HG02759 (cell line): Measurements from ENCODE around the gene SOX30.

ENCODE experiments used
- ATAC-seq: cut with Tn5 transposase; IDR thresholded peaks from one replicate; pipeline ENCODE4 v1.9.1; 2021; ENCODE audit warnings: mild to moderate bottlenecking, moderate library complexity; ENCODE audit not compliant: unreplicated experiment

The SOX30 gene

DNA sequence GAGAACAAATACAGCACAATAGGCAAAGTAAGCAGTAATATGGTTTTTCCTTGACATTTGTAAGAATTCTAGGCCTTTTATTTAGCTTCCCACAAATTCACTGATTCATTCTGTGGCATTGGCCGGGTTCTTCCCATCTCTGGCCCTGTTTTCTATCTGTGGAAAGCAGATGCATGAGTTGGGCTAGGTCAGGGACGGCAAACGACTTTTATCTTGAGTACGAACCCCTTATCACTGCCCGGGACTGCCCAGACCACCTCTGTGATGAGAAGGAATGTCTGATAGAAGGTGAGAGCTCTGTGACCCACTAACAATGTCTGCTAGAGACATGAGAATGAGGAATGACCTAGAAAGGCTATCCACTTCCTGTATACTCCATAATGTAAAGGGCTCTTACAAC lies 41.2 kb downstream of the SOX30 start:
- ATAC-seq = peak; percentile 1

DNA sequence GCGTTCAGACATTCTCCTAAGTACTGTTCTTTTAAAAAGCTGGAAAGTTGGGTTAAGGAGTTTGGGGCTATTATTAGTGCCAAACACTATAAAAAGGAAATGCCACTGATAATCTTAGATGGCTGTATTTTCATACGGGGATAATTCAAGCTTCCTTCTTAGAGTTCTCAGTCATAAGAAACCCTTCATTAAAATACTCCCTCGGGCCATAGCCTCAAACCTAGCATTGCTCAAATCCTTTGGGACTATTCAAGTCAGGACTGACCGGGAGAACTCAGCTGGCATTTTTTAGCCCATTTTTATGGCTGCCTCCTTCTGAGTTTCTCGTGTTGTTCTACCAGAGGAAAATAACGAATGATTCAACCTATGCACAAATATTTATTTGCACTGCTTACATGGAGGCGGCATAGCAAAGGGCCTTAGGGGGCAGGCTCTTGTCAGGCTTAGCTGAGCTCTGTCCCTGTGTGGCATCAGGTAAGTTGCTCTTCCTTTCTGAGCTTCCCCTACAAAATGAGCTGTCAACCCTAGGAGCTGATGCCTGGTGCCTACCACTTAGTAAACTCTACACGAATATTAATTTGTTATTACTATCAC lies 43.2 kb downstream of the SOX30 start:
- no peak for ATAC-seq

DNA sequence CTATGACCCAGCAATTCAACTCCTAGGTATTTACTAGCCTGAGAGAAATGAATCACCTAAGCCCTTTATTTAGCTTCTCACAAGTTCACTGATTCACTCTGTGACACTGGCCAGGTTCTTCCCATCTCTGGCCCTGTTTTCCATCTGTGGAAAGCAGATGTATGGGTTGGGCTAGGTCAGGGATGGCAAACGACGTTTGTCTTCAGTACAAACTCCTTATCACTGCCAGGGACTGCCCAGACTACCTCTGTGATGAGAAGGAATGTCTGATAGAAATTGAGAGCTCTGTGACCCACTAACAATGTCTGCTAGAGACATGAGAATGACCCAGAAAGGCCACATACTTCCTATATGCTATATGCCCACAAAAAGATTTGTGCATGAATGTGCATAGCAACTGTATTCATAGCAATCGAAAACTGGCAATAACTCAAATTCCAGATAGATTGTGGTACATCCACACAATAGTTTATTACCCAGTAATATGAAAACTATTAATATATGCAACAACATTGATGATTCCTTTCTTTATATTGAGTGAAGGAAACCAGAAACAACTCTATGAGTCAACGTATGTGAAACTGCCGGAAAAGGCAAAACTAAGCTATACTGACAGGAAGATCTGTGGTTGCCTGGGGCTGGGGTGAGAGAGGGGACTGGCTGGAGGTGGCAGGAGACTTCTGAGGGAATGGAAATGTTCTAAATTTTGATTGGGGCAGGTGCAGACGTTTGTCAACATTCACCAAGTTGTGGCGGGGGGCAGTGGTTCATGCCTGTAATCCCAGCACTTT lies 44.7 kb downstream of the SOX30 start:
- no peak for ATAC-seq

DNA sequence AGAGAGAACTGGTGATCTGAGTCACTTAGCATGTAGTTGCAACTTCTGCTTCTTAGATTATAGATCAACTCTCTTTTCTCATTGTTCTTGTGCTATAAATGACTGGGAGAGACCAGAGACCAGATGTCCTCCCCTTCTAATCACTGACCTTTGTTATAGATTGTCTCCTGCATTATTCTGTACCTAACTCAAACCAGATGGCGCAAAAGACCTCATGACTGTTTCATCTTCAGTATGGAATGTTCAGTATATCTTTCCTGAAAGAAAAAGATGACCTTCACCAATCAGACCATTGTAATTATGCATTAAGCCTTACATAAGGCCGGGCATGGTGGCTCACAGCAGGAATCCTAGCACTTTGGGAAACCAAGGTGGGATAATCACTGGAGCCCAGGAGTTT lies 46.2 kb downstream of the SOX30 start:
- no peak for ATAC-seq

DNA sequence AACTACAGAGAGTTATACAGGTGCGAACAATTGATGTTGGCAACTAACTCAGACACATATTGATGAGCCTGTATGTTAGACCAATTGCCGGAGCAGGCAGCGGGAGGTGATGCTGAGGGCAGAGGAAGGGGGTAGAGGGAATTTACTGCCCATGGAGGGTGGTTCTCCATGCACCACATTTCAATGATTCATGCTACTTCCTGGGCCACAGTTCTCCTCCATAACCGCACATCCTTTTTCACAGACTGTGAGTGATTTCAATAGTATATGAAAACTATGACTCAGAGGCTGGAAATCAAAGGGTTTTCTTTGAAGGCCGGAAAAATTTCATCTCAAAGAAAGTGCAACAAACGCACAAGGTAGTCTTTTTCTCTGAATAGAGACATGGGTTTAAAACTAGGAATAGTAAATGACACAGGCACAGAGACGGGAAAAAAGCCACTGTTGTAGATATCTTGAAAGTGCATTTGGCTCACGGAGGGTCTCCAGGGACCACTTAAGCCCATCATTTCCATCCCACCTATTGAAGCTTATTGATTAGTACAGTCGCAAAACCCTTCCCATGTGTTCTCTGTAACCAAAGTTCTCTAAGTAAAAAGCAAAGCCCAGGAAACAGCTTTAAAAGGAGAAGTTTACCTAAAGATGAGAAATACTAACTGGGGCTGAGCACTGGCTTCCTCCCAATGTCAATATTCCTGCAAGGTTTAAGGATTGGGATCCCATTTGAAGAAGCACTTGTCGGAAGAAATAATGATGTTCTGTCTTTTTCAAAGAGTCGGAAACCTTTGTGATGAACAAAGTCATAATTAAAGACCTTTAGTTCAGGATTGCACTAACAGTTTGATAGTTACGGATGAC lies 48.7 kb downstream of the SOX30 start:
- ATAC-seq = peak; percentile 38

DNA sequence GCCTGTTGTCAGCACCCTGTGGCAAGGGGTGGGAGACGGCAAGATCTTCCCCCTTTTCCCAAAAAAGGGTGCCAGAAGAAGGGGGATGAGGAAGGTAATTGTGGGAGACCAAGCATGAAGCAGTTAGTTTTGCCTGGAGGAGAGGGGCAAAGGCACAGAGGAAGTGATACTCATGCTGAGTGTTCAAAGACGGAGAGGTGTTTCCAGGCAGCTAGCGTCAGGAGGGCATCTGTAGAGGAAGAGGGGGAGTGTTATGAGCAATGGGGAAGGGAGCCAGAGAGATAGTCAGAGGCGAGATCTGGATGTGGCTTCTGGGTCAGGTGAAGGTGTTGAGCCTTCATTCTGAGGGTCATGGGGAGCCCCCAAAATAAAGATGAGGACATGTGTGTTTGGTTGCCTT lies 49.7 kb downstream of the SOX30 start:
- ATAC-seq = peak; percentile 71

DNA sequence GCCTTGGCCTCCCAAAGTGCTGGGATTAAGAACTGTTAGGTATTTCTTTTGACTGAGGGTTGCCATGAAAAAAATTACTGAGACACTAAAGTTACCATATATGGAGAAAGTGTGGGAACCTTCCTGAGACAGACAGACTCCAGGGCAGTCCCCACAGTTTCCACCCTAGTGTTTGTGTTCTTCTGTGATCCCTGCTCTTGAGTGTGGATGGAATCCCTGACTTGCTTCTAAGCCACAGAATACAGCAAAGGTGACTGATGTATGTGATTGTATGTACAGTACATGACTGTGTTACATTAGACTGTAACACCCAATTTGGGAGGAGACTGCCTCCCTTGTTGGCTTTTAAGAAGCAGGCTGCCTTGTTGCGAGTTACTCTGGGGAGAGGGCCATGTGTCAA lies 52.0 kb downstream of the SOX30 start:
- ATAC-seq = no peak

DNA sequence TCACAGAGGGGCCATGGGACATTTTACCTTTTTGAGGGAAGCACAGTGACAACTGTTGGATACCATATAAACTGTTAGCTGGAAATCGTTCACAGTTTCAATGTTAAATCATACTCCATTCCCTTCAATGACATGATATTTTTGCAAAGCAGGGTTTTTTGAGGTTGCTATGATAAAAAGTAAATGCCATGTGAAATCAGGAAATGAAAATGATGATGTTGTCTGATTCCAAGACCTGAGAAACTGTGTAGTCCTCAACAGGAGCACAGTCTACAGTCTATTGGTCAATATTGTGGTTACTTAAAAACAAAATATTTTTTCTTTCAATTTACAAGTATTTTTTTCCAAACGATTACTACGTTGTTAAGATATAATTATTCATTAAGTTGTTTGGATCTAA lies 52.7 kb downstream of the SOX30 start:
- ATAC-seq = no peak

DNA sequence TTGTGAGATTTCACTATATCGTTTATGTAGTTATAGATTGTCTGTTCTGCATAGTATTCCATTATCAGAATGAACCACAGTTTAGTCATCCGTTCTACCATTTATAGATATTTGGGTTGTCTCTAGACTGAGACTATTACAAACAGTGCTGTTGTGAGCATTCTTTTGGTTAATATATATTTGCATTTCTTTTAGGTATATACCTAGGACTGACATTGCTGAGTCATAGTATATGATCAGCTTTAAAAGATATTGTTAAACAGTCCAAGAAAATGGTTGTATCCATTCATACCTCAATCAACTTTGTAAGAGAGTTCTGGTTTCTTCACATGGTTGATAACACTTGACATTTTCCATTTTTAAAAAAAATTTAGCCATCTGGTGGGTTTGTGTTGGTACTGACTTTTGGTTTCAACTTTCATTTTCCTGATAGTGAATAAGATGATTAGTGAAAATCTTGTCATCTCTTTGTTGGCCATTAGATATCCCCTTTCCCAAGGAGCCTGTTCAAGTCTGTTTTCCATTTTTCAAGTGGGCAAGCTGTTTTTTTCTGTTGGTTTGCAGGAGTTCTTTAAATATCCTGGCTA lies 53.8 kb downstream of the SOX30 start:
- peak; percentile 19 for ATAC-seq

DNA sequence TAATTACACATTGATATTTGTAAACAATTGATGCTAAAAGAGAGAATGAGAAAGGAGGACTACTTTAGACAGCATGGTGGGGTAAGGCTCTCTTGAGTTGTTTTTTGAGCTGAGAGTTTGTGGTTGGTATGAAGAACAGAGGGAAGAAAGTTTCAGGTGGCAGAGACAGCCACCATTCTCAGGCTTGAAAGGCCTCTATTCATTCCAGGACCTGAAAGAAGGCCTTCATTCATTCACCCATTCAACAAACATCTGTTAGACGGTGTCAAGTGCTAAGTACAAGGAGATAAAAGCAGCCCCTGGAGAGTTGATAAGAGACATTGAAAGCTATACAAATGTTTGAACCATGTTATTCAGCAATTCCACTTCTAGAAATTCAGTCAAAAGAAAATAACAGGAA lies 55.0 kb downstream of the SOX30 start:
- no peak for ATAC-seq

DNA sequence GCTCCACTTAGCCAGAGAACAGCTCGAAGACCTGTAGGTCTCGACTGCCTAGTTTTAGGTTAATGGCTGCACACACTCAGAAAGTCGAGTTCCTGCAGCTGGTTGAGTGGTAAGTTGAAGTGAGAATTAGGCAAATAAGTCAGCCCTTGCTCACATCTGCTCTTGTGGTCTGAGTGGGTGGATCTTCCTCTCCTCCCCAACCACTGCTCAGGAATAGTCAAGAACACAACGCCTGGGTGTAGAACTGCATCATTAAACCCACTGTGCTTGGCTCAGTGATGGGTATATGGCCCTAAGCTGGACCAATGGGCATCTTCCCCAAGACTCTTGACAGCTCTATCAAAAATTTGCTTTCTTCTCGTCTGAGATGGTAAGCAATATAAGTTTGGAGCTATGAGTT lies 55.8 kb downstream of the SOX30 start:
- peak; percentile 87 for ATAC-seq

DNA sequence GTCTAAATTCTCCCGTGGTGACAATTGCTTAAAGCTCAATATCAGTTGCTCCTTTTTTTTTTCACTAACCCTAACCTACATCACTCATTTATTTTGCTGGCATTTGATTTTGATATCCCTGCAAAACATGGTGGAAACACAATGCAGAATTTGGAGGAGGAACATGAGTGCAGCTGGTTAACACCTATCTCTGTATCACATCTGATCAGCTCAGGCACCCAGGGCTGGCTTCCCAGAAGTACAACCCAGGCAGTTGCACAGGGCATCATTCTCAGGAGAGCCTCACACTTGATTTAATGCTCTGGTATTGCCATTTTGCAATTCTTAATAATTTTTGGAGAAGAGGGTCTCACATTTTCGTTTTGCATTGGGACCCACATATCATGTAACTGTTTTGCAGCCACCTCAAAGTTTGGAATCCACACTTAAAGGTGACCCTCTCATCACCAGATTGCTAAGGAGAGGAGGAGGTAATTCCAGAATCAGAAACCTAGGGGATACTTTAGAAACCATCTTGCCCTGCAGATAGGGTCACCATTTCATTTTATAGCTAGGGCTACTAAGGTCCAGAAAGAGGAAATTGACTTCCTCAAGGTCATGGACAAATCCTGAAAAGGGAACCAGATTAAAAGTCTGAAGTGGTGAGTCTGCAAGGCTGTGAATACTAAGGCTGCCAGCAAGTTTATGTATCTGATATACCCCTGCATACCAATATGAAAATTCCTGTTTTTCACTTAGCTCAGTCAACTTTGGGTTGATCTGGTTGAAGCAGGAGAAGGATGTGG lies 57.4 kb downstream of the SOX30 start:
- ATAC-seq = no peak

DNA sequence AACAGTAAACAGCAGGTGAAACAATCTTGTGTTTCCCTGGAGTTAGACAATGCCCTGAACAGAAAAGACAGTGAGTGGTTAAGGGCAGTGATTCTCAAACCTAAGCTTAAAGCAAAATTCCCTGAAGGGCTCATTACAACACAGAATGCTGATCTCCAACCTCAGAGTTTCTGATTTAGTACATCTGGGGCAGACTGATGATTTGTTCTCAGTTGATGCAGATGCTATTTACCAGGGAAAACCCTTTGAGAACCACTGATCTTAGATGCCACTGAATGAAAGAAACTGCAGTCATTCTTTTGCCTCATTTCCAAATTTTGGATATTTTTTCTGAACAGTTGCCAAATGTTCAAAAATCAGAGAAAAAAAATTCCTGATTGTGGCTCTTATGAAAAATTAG lies 58.0 kb downstream of the SOX30 start:
- no peak for ATAC-seq

DNA sequence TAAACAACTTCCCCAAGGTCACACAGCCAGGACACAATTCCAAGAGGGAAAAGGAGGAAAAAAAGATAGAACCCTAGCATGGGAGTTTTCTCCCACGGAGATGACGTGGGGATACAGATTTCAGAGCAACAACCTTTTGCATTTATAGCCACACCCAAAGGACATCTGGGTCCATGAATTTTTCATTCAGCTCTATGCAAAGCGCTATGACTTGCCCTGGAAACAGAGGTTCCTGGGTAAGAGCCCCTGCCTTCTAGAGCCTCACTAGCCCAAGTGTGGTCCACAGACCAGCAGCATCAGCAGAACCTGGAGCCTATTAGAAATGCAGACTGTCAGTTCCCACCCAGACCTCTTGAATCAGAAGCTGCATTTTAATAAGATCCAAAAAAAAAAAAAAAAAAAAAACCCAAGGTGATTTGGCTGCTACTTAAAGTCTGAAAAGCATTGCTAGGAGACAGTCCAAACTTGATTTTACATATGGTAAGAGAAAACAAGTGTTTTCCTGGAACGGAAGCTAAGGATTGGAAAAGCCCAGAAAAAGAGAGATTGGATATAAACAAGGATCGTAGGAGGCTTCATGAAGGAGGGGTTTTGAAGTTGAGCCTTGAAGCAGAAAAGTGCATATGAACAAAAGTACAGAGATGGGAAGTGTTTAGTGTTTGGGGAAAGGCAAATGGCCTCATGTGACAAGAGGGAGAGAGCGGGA lies 59.0 kb downstream of the SOX30 start:
- no peak for ATAC-seq

DNA sequence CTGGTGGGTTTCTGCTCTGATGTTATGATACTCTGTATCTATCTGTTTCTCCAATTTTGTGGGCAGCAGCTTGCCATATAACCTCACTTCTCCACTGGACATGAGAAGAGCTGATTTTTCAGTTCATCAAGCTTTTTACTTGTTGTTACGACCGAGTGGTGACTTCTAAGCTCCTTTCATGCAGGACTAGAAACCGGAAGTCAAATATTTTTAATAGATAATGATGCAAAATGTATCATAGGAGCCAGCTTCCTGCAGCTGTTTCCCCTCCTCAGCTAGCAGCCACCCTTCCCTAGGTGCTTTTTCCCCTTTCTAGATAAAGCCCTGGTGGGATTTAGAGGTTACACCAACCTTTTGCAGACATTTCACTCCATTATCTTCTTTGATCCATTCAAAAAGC lies 59.6 kb downstream of the SOX30 start:
- no peak for ATAC-seq

DNA sequence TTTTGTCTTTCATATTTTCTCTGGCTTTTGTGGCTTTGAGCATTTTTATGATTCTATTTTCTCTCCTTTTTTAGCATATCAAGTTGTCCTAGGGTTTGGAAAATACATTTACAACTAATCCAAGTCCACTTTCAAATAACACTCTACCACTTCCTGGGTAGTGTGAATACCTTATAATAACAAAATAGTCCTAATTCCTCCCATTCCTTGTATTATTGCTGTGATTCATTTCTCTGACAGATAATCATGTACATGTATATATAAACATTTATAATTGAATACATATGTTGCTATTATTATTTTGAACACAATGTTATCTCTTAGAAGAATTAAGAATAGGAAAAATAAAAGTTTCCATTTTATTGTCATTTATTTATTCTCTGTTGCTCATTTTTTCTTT lies 61.8 kb downstream of the SOX30 start:
- ATAC-seq = no peak

DNA sequence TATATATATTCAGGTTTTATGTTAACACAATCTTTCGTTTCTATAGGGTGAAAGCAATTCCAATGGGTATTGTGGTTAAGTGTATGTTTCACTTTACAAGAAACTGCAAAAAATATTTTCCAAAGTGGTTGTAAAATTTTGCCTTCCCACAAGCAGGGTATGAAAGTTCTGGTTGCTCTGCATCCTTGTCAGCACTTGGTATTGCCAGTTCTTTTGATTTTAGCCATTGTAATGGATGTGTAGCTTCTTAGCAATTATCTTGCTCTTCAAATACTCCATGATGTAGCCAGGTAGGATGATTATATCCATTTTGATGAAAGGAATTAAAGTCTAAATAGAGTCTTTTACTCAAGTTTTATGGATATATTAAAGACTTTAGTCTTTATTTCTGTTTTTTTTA lies 67.6 kb downstream of the SOX30 start:
- no peak for ATAC-seq

DNA sequence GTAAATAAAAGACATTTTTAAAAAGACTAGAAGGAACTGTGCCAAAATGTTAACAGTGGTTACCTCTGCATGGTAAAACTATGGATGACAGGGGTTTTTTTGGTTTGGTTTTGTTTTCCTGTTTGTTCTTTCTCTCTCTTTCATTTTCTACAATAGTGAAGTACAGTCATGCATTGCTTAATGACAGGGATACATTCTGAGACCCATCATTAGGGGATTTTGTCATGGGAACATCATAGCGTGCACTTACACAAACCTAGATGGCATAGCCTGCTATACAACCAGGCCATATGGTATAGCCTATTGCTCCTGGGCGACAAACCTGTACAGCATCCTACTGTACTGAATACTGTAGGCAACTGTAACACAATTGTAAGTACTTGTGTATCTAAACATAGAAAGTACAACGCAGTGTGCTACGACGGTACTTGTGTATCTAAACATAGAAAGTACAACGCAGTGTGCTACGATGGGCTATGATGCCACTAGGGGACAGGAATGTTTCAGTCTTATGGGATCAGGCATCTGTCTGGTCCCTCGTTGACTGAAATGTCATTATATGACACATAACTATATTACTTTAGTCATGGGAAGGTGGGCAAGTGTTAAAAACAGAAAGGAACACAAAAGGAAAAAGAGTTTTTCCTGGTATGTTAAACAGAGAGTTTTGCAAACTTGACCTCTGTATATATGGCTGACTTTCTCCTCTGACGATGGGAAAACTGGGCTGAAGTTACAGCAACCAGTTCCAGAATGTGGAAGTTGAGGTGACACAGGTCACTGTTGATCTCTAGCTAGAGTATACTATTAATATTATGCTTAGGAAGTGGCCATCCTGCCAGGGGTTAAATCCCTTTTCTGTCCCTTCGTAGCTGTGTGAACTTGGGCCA lies 69.3 kb downstream of the SOX30 start:
- no peak for ATAC-seq

DNA sequence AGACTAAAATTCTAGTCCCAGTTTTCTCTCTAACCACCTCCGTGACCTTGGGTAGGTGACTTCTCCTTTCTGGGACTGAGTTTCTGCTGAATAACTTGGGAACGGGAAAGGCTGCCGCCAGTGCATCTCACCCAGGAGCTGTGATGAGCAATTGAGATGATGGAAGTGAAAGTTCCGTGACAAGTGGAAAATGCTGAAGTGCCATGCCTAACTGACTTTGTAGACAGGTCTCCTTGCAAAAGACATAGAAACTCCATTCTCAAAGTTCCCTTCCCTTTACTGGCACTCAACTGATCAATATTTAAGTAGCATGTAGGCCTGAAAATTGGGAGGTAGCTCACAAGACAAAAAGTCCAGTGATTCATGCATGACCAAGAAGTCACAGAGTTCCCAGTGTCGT lies 70.3 kb downstream of the SOX30 start:
- no peak for ATAC-seq
